ENCODE data around the gene BABAM2. TPM values are rescaled to one million over a fixed set of nuclear protein-coding genes. Genes with fewer than 3 reads are reported as not detected.

BABAM2 gene
- polyA plus RNA-seq, 3 donors: 33.2 to 52.8 (median 49.3) TPM

GRCh38 chr2:27911458-27912210 is 21.1 kb downstream of the BABAM2 start:
- H3K4me3 ChIP-seq (replicated peaks in 1 of 3; ENCODE audit: low read depth in 2 of 3, low read length in 3 of 3): no peak overlapping the region
- no CpG with 5 or more reads among the region's 2 CpGs for WGBS (ENCODE audit: insufficient coverage)
- peaks cover 12 to 16% of the 10 kb centered on the region in 2 donors for H3K4me1 ChIP-seq (ENCODE audit: control insufficient read depth in 1 of 2, insufficient read depth in 2 of 2, low read length in 2 of 2)
- no peaks in the 10 kb centered on the region for H3K27me3 ChIP-seq (ENCODE audit: control insufficient read depth in 2 of 2, insufficient read depth in 2 of 2, low read length in 2 of 2)
- peaks cover 0 to 3% (median 0%) of the 10 kb centered on the region in 7 donors for H3K9me3 Mint-ChIP-seq
- H3K9me3 ChIP-seq (replicated peaks in 1 of 2; ENCODE audit: control insufficient read depth in 1 of 2, insufficient read depth in 1 of 2, low read length in 2 of 2): no peaks in the 10 kb centered on the region
- intact Hi-C loops (cut with micrococcal nuclease): no loop called here
- H3K4me1 Mint-ChIP-seq: peaks cover 22% of the 10 kb centered on the region
- no peak overlapping the region for H2AFZ ChIP-seq (ENCODE audit: insufficient read depth, low read depth, low read length, poor library complexity, severe bottlenecking)
- no peak overlapping the region for H3K4me2 ChIP-seq (replicated peaks; ENCODE audit: extremely low read depth, low read length, poor library complexity, severe bottlenecking)
- H3K27ac ChIP-seq (ENCODE audit: low read depth in 1 of 2, low read length in 2 of 2): no peak overlapping the region
- H3K36me3 ChIP-seq (replicated peaks in 1 of 2; ENCODE audit: control insufficient read depth in 1 of 2, insufficient read depth in 2 of 2, low read length in 2 of 2): no peaks in the 10 kb centered on the region
- peaks cover 0 to 2% (median 0%) of the 10 kb centered on the region in 3 donors for H3K27me3 Mint-ChIP-seq (ENCODE audit: low read depth in 3 of 3)
- DNase-seq: no peak
- peak overlapping the region in 1 of 7 donors; percentile 16 for H3K27ac Mint-ChIP-seq
- H3K9ac ChIP-seq (ENCODE audit: insufficient read depth, low read length, poor library complexity, severe bottlenecking): no peak overlapping the region
- H3K36me3 Mint-ChIP-seq: peaks cover 17 to 38% of the 10 kb centered on the region in 2 donors
- H3K79me2 ChIP-seq (ENCODE audit: insufficient read depth, low read length): peaks cover 47% of the 10 kb centered on the region
- H4K20me1 ChIP-seq (ENCODE audit: insufficient read depth, low read length): no peaks in the 10 kb centered on the region
- TF ChIP-seq, protein P1, sequence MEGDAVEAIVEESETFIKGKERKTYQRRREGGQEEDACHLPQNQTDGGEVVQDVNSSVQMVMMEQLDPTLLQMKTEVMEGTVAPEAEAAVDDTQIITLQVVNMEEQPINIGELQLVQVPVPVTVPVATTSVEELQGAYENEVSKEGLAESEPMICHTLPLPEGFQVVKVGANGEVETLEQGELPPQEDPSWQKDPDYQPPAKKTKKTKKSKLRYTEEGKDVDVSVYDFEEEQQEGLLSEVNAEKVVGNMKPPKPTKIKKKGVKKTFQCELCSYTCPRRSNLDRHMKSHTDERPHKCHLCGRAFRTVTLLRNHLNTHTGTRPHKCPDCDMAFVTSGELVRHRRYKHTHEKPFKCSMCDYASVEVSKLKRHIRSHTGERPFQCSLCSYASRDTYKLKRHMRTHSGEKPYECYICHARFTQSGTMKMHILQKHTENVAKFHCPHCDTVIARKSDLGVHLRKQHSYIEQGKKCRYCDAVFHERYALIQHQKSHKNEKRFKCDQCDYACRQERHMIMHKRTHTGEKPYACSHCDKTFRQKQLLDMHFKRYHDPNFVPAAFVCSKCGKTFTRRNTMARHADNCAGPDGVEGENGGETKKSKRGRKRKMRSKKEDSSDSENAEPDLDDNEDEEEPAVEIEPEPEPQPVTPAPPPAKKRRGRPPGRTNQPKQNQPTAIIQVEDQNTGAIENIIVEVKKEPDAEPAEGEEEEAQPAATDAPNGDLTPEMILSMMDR (IDR thresholded peaks at IDR 0.05): no peak
- no peak overlapping the region for H3K4me3 Mint-ChIP-seq

GRCh38 chr2:27912512-27912911 is 22.0 kb downstream of the BABAM2 start:
- no peak overlapping the region for H3K4me3 Mint-ChIP-seq
- H3K27ac ChIP-seq (ENCODE audit: low read depth in 1 of 2, low read length in 2 of 2): no peak overlapping the region

More at GRCh38 chr2:27912512-27912911, 22.0 kb downstream of the BABAM2 start:
- Histone ChIP-seq H2AFZ (ENCODE audit: insufficient read depth, low read depth, low read length, poor library complexity, severe bottlenecking) (no peak overlapping the region), H3K79me2 (ENCODE audit: insufficient read depth, low read length) (peaks cover 47% of the 10 kb centered on the region), H3K36me3 (replicated peaks in 1 of 2; ENCODE audit: control insufficient read depth in 1 of 2, insufficient read depth in 2 of 2, low read length in 2 of 2) (no peaks in the 10 kb centered on the region), H3K27me3 (ENCODE audit: control insufficient read depth in 2 of 2, insufficient read depth in 2 of 2, low read length in 2 of 2) (no peaks in the 10 kb centered on the region), H3K4me3 (replicated peaks in 1 of 3; ENCODE audit: low read depth in 2 of 3, low read length in 3 of 3) (no peak overlapping the region), H3K9me3 (replicated peaks in 1 of 2; ENCODE audit: control insufficient read depth in 1 of 2, insufficient read depth in 1 of 2, low read length in 2 of 2) (no peaks in the 10 kb centered on the region), H3K9ac (ENCODE audit: insufficient read depth, low read length, poor library complexity, severe bottlenecking) (no peak overlapping the region), H3K4me2 (replicated peaks; ENCODE audit: extremely low read depth, low read length, poor library complexity, severe bottlenecking) (no peak overlapping the region), H3K4me1 (ENCODE audit: control insufficient read depth in 1 of 2, insufficient read depth in 2 of 2, low read length in 2 of 2) (peaks cover 12 to 16% of the 10 kb centered on the region in 2 donors), H4K20me1 (ENCODE audit: insufficient read depth, low read length) (no peaks in the 10 kb centered on the region)
- intact Hi-C loops (cut with micrococcal nuclease): no loop called here
- Mint-ChIP-seq H3K9me3 (peaks cover 0 to 3% (median 0%) of the 10 kb centered on the region in 7 donors), H3K4me1 (peaks cover 19% of the 10 kb centered on the region), H3K27me3 (ENCODE audit: low read depth in 3 of 3) (no peaks in the 10 kb centered on the region), H3K36me3 (peaks cover 18 to 33% of the 10 kb centered on the region in 2 donors), H3K27ac (no peak overlapping the region)
- WGBS (ENCODE audit: insufficient coverage): no CpG with 5 or more reads among the region's 2 CpGs
- no peak for DNase-seq
- TF ChIP-seq, protein P1 (IDR thresholded peaks at IDR 0.05): no peak
